ENCODE results near the gene RECK.
A peak's percentile ranks its signal among the peaks of the same experiment; 100 is the strongest.

RECK gene

DNA sequence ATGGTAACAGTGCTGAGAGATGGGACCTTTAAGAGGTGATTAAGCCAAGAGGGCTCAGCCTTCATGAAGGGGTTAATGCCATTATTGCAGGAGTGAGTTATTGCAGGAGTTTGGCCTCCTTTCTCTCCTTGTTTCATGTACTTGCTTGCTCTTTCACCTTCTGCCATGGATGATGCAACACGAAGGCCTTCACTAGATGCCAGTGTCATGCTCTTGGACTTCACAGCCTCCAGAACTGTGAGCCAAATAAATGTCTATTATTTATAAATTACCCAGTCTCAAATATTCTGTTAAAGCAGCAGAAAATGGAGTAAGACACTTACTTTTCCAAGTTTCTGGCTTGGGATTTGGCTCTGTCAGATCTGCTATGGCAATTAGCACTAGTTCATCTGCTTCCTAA lies 38.4 kb upstream of the RECK start:
- H3K4me3 ChIP-seq (replicated peaks in 1 of 2; ENCODE audit: low read depth in 2 of 2, low read length in 2 of 2) = no peak overlapping the region
- TF ChIP-seq, protein P1, sequence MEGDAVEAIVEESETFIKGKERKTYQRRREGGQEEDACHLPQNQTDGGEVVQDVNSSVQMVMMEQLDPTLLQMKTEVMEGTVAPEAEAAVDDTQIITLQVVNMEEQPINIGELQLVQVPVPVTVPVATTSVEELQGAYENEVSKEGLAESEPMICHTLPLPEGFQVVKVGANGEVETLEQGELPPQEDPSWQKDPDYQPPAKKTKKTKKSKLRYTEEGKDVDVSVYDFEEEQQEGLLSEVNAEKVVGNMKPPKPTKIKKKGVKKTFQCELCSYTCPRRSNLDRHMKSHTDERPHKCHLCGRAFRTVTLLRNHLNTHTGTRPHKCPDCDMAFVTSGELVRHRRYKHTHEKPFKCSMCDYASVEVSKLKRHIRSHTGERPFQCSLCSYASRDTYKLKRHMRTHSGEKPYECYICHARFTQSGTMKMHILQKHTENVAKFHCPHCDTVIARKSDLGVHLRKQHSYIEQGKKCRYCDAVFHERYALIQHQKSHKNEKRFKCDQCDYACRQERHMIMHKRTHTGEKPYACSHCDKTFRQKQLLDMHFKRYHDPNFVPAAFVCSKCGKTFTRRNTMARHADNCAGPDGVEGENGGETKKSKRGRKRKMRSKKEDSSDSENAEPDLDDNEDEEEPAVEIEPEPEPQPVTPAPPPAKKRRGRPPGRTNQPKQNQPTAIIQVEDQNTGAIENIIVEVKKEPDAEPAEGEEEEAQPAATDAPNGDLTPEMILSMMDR (IDR thresholded peaks at IDR 0.05; ENCODE audit: low read depth, low read length) = no peak
- no peak for DNase-seq (ENCODE audit: low read depth in 2 of 2)

DNA sequence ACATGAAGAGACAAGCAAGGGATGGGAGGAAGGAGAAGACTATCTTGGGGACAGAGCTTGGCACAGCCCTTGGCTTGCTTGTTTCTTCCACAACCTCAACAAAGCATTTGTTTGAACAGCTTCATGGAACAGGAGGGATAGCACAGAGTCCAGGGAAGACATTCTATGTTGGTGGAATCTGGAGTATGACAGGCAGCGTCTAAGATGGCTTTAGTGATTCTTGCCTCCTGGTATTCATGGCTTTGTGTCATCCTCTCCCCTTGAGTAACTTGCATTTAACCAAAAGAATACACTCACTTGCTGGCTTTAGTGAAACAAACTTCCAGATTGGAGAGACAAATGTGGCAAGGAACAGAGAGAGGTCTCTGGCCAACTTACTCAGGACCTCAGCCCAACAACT lies 30.8 kb upstream of the RECK start:
- no peak overlapping the region for H3K4me3 ChIP-seq (replicated peaks in 1 of 2; ENCODE audit: low read depth in 2 of 2, low read length in 2 of 2)
- TF ChIP-seq, protein P1 (IDR thresholded peaks at IDR 0.05; ENCODE audit: low read depth, low read length) = no peak
- DNase-seq (ENCODE audit: low read depth in 2 of 2) = no peak

DNA sequence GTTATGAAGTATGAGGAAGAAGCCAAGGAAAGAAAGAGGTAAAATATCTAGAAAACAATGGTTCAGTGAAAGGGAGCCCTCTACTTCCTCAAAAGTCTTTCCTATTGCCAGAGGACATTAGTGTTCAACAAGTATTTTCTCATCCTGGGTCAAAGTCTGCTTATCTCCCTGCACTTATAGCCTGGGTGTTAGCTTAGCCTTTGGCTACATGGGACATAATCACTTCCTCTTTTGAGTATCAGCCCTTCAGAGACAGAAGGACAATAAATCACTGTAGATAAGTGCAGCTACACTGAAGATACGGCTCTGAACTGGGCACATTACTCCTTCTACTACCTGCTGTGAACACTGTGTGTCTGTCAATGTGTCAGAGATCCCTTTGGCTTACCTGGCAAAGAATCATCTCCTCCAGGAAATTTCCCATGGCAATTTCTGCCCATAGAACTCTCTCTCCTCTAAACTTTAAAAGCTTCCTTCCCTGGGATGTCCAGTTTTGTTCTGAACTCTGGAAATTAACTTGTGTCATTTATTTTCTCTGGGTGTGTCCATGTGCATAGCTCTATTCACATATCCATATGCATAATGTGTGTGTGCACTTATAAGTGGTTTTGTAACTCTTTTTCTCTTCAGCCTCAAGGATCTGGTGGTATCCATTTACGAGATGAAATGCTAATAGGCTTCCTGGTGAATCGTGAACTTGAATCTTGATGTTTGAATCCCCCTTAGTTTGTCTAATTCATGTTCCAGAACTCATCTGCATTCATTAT lies 30.0 kb upstream of the RECK start:
- TF ChIP-seq, protein P1 (IDR thresholded peaks at IDR 0.05; ENCODE audit: low read depth, low read length) = no peak
- no peak for DNase-seq (ENCODE audit: low read depth in 2 of 2)
- H3K4me3 ChIP-seq (replicated peaks in 1 of 2; ENCODE audit: low read depth in 2 of 2, low read length in 2 of 2) = no peak overlapping the region

DNA sequence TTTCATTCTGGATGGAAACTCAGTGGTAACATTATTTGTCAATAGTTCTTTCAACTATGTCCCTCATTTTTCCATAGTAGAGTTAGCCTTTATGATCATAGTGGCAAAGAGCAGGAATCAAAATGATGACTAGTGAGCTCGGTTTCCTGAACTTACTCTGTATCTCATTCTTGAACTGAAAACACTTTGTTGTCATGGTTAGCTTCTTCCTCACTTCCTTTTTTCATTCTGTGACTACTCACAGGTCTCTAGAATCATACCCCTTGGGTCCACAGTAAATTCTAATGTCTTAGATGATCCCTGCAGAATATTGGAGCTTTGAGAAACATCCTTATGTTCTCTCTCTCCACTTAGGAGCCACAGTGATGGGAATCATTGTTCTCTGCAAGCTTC lies 29.4 kb upstream of the RECK start:
- TF ChIP-seq, protein P1 (IDR thresholded peaks at IDR 0.05; ENCODE audit: low read depth, low read length) = no peak
- no peak overlapping the region for H3K4me3 ChIP-seq (replicated peaks in 1 of 2; ENCODE audit: low read depth in 2 of 2, low read length in 2 of 2)
- no peak for DNase-seq (ENCODE audit: low read depth in 2 of 2)

DNA sequence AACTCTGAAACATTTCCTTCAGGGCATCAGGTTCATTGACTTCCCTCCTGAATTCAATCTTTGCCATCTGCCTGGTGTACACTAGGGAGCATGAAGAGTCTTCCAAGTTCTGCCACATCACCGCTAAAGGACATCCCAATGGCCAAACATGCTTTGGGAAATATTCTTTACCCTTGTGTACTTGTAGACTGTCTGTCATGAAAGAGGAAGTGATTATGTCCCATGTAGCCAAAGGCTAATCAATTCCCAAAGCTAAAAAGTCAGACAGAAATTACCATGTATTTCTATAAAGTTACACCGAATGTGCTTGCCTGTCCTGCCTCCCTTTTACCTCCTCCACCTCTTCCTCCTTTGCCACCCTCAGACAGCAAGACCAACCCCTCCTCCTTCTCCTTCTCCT lies 28.9 kb upstream of the RECK start:
- H3K4me3 ChIP-seq (replicated peaks in 1 of 2; ENCODE audit: low read depth in 2 of 2, low read length in 2 of 2) = no peak overlapping the region
- TF ChIP-seq, protein P1 (IDR thresholded peaks at IDR 0.05; ENCODE audit: low read depth, low read length) = no peak
- DNase-seq (ENCODE audit: low read depth in 2 of 2) = no peak

DNA sequence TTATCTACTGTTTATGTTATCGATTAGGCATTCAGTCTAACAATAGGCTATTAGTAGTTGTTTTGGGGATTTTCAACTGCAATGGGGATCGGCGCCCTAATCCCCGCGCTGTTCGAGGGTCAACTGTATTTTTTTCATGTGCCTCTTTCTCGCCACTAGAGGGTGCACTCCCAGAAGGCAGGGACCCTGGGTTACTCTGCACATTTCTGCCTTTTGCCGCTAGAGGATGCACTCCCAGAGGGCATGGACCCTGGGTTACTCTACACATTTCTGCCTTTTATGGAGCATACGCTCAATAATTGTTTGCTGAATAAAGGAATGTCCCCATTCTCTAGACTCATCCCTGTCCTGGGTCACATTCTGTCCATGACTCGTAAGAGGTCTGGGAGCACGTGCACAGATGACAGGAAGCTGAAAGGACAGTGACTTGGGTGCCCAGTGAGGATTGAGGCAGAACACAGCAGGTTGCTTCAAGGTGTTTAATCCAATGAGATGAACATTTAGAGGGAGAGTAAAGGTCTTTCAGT lies 27.9 kb upstream of the RECK start:
- TF ChIP-seq, protein P1 (IDR thresholded peaks at IDR 0.05; ENCODE audit: low read depth, low read length) = peak; percentile 100
- no peak overlapping the region for H3K4me3 ChIP-seq (replicated peaks in 1 of 2; ENCODE audit: low read depth in 2 of 2, low read length in 2 of 2)

More for the DNA sequence above, 27.9 kb upstream of the RECK start:
- peak; percentile 79 to 87 for DNase-seq (ENCODE audit: low read depth in 2 of 2)

All from cardiac fibroblast (primary cell).